Peyer's patch (tissue), 4 donors: ENCODE data around the gene FAM167B.

ENCODE experiments used
- POLR2A ChIP-seq, 2 donors: fragments of 450-650 bp; IDR thresholded peaks; one replicate each; pipeline ENCODE4 v1.5.1; 2017; ENCODE audit warnings: antibody characterized with exemption in 2 of 2, mild to moderate bottlenecking in 2 of 2, moderate library complexity in 2 of 2
- TF ChIP-seq, protein P1 (sequence below), 6 experiments: fragments of 450-650 bp in 4 of 6; fragments of 200-600 bp in 2 of 6; sonication (generic) in 1 of 6; IDR thresholded peaks; one replicate each; pipeline ENCODE4 v1.5.1; 2017 to 2019; ENCODE audit warnings: antibody characterized with exemption in 6 of 6, mild to moderate bottlenecking in 3 of 6, moderate library complexity in 1 of 6

DNA sequence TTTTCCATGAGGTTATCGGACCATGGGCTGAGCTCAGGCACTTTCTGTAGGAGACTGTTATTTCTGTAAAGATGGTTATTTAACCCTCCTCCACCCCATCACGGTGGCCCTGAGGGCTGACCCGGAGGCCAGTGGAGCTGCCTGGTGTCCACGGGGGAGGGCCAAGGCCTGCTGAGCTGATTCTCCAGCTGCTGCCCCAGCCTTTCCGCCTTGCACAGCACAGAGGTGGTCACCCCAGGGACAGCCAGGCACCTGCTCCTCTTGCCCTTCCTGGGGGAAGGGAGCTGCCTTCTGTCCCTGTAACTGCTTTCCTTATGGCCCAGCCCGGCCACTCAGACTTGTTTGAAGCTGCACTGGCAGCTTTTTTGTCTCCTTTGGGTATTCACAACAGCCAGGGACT, 49.2 kb upstream of the FAM167B start:
- TF ChIP-seq, protein P1, sequence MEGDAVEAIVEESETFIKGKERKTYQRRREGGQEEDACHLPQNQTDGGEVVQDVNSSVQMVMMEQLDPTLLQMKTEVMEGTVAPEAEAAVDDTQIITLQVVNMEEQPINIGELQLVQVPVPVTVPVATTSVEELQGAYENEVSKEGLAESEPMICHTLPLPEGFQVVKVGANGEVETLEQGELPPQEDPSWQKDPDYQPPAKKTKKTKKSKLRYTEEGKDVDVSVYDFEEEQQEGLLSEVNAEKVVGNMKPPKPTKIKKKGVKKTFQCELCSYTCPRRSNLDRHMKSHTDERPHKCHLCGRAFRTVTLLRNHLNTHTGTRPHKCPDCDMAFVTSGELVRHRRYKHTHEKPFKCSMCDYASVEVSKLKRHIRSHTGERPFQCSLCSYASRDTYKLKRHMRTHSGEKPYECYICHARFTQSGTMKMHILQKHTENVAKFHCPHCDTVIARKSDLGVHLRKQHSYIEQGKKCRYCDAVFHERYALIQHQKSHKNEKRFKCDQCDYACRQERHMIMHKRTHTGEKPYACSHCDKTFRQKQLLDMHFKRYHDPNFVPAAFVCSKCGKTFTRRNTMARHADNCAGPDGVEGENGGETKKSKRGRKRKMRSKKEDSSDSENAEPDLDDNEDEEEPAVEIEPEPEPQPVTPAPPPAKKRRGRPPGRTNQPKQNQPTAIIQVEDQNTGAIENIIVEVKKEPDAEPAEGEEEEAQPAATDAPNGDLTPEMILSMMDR (IDR thresholded peaks at IDR 0.05), result no peak
- TF ChIP-seq POLR2A (IDR thresholded peaks at IDR 0.05), result no peak
